HG02588 (cell line): ENCODE data around the gene ENSA.
"Not testable (repeated sequence)": the region's sequence is repeated elsewhere in the genome, so short reads cannot be mapped to it uniquely, and the experiment has no call there.

Experiments
- ATAC-seq: cut with Tn5 transposase; IDR thresholded peaks from one replicate; pipeline ENCODE4 v1.9.1; 2021; ENCODE audit warnings: mild to moderate bottlenecking, moderate library complexity; ENCODE audit not compliant: unreplicated experiment

Gene ENSA

GRCh38 chr1:150622303-150622975, 7.0 kb downstream of the ENSA start:
- ATAC-seq, result no peak

- ATAC-seq, result no peak
These were observed 7.7 kb downstream of the ENSA start for GRCh38 chr1:150621497-150622302.

- no peak for ATAC-seq
These were observed 8.5 kb downstream of the ENSA start for GRCh38 chr1:150620919-150621318.

GRCh38 chr1:150619576-150620509, 9.6 kb downstream of the ENSA start:
- no peak for ATAC-seq

GRCh38 chr1:150615346-150616201, 13.8 kb downstream of the ENSA start:
- ATAC-seq, result no peak

GRCh38 chr1:150613061-150613920, 16.1 kb downstream of the ENSA start:
- peak; percentile 31 for ATAC-seq

- peak; percentile 10 for ATAC-seq
These were observed 17.4 kb downstream of the ENSA start for GRCh38 chr1:150612014-150612345.

GRCh38 chr1:150610576-150610975, 18.8 kb downstream of the ENSA start:
- no peak for ATAC-seq

- no peak for ATAC-seq
These were observed 19.7 kb downstream of the ENSA start for GRCh38 chr1:150609732-150610131.

GRCh38 chr1:150606463-150607142, 22.8 kb downstream of the ENSA start:
- no peak for ATAC-seq

- ATAC-seq, result not testable (repeated sequence)
These were observed 24.0 kb downstream of the ENSA start for GRCh38 chr1:150605451-150605731.

- no peak for ATAC-seq
These were observed 25.2 kb downstream of the ENSA start for GRCh38 chr1:150604226-150604588.

GRCh38 chr1:150603711-150604110, 25.7 kb downstream of the ENSA start:
- no peak for ATAC-seq

- not testable (repeated sequence) for ATAC-seq
These were observed 27.0 kb downstream of the ENSA start for GRCh38 chr1:150602372-150602771.

- no peak for ATAC-seq
These were observed 27.9 kb downstream of the ENSA start for GRCh38 chr1:150601540-150601939.

- not testable (repeated sequence) for ATAC-seq
These were observed 31.1 kb downstream of the ENSA start for GRCh38 chr1:150598346-150598745.

GRCh38 chr1:150596976-150597375, 32.4 kb downstream of the ENSA start:
- ATAC-seq, result no peak

GRCh38 chr1:150596095-150596892, 33.1 kb downstream of the ENSA start:
- no peak for ATAC-seq
